Medulla oblongata (tissue), 1 donor: ENCODE measurements around the gene PLSCR3.

Source experiments
- DNase-seq: peaks from one replicate; pipeline ENCODE4 v3.0.0-alpha.2; 2015; ENCODE audit errors: extremely low spot score

PLSCR3 gene

GRCh38 chr17:7426203-7426863, 32.0 kb upstream of the PLSCR3 start:
- no peak for DNase-seq

- no peak for DNase-seq
Measured at GRCh38 chr17:7425756-7426155, 31.4 kb upstream of the PLSCR3 start.

- no peak for DNase-seq
Measured at GRCh38 chr17:7425316-7425715, 31.0 kb upstream of the PLSCR3 start, which contains the start of gene SPEM2. Gene SPEM2 (plus strand): TSS chr17:7425616. CDS start chr17:7425689, 73 bp downstream.

- no peak for DNase-seq
Measured at GRCh38 chr17:7423679-7424078, 29.4 kb upstream of the PLSCR3 start.

- DNase-seq = no peak
Measured at GRCh38 chr17:7421186-7421585, 26.9 kb upstream of the PLSCR3 start.

GRCh38 chr17:7419819-7420610, 25.7 kb upstream of the PLSCR3 start, which contains the start of gene SPEM1:
Gene SPEM1 (plus strand): TSS chr17:7420324. CDS start chr17:7420385, 61 bp downstream.
- no peak for DNase-seq

GRCh38 chr17:7418472-7419152, 24.3 kb upstream of the PLSCR3 start:
- DNase-seq = no peak

- DNase-seq = no peak
Measured at GRCh38 chr17:7417056-7417655, 22.8 kb upstream of the PLSCR3 start.

GRCh38 chr17:7416323-7416722, 22.0 kb upstream of the PLSCR3 start:
- DNase-seq = no peak

- no peak for DNase-seq
Measured at GRCh38 chr17:7415784-7416183, 21.5 kb upstream of the PLSCR3 start.

GRCh38 chr17:7414837-7415236, 20.5 kb upstream of the PLSCR3 start:
- no peak for DNase-seq

GRCh38 chr17:7413346-7413985, 19.1 kb upstream of the PLSCR3 start:
- DNase-seq = no peak

- no peak for DNase-seq
Measured at GRCh38 chr17:7411427-7411750, 17.1 kb upstream of the PLSCR3 start.

GRCh38 chr17:7410634-7411426, 16.5 kb upstream of the PLSCR3 start:
- DNase-seq = no peak

GRCh38 chr17:7409716-7410115, 15.4 kb upstream of the PLSCR3 start:
- no peak for DNase-seq

GRCh38 chr17:7408863-7409262, 14.5 kb upstream of the PLSCR3 start:
- no peak for DNase-seq

GRCh38 chr17:7408252-7408727, 14.0 kb upstream of the PLSCR3 start:
- DNase-seq = no peak

GRCh38 chr17:7407485-7408251, 13.3 kb upstream of the PLSCR3 start, which contains the start of gene NLGN2:
Gene NLGN2 (plus strand): TSS chr17:7407845. CDS start chr17:7408256, 411 bp downstream.
- no peak for DNase-seq

GRCh38 chr17:7407082-7407481, 12.8 kb upstream of the PLSCR3 start:
- DNase-seq = no peak
